Colon (tissue), 2 donors: ENCODE data around the gene CD55.
A peak's percentile ranks its signal among the peaks of the same experiment; 100 is the strongest.

Experiments
- FAIRE-seq: peaks from 2 replicates; lab custom pipeline; 2012; peaks lifted over from hg19 to GRCh38; lab: Jason Lieb, UNC
- donor health status: control.
- donor health status: control.

Gene CD55

GRCh38 chr1:207321079-207321789 lies at the start of gene CD55:
Gene CD55 (plus strand): TSS chr1:207321678. CDS start chr1:207321766, 88 bp downstream.
- FAIRE-seq, result peak; percentile 86

- FAIRE-seq, result no peak
These were observed 46.6 kb upstream of the CD55 start for GRCh38 chr1:207274882-207275281.

- FAIRE-seq, result no peak
These were observed 45.0 kb upstream of the CD55 start for GRCh38 chr1:207276465-207276864.

GRCh38 chr1:207277241-207277640 lies 44.2 kb upstream of the CD55 start:
- no peak for FAIRE-seq

- no peak for FAIRE-seq
These were observed 41.8 kb upstream of the CD55 start for GRCh38 chr1:207279652-207280051.

GRCh38 chr1:207280706-207281105 lies 40.8 kb upstream of the CD55 start:
- no peak for FAIRE-seq

- peak; percentile 21 for FAIRE-seq
These were observed 39.4 kb upstream of the CD55 start for GRCh38 chr1:207282058-207282457.

- peak; percentile 28 for FAIRE-seq
These were observed 38.7 kb upstream of the CD55 start for GRCh38 chr1:207282496-207283380.

- no peak for FAIRE-seq
These were observed 38.1 kb upstream of the CD55 start for GRCh38 chr1:207283421-207283820.

GRCh38 chr1:207284209-207284897 lies 37.1 kb upstream of the CD55 start:
- no peak for FAIRE-seq

GRCh38 chr1:207286786-207287468 lies 34.6 kb upstream of the CD55 start:
- no peak for FAIRE-seq

GRCh38 chr1:207288315-207288714 lies 33.2 kb upstream of the CD55 start:
- no peak for FAIRE-seq

- no peak for FAIRE-seq
These were observed 31.7 kb upstream of the CD55 start for GRCh38 chr1:207289756-207290155.

- no peak for FAIRE-seq
These were observed 29.8 kb upstream of the CD55 start for GRCh38 chr1:207291723-207292122.

GRCh38 chr1:207298186-207298585 lies 23.3 kb upstream of the CD55 start:
- FAIRE-seq, result no peak

- FAIRE-seq, result no peak
These were observed 22.7 kb upstream of the CD55 start for GRCh38 chr1:207298636-207299398.

GRCh38 chr1:207300970-207301369 lies 20.5 kb upstream of the CD55 start:
- FAIRE-seq, result no peak

- FAIRE-seq, result no peak
These were observed 18.7 kb upstream of the CD55 start for GRCh38 chr1:207302618-207303393.

- FAIRE-seq, result no peak
These were observed 16.6 kb upstream of the CD55 start for GRCh38 chr1:207304710-207305488.

- no peak for FAIRE-seq
These were observed 16.0 kb upstream of the CD55 start for GRCh38 chr1:207305489-207305873.
